Measurements from ENCODE around the gene RGS9BP.
"Not testable (repeated sequence)": the region's sequence is repeated elsewhere in the genome, so short reads cannot be mapped to it uniquely, and the experiment has no call there.

Gene RGS9BP

DNA sequence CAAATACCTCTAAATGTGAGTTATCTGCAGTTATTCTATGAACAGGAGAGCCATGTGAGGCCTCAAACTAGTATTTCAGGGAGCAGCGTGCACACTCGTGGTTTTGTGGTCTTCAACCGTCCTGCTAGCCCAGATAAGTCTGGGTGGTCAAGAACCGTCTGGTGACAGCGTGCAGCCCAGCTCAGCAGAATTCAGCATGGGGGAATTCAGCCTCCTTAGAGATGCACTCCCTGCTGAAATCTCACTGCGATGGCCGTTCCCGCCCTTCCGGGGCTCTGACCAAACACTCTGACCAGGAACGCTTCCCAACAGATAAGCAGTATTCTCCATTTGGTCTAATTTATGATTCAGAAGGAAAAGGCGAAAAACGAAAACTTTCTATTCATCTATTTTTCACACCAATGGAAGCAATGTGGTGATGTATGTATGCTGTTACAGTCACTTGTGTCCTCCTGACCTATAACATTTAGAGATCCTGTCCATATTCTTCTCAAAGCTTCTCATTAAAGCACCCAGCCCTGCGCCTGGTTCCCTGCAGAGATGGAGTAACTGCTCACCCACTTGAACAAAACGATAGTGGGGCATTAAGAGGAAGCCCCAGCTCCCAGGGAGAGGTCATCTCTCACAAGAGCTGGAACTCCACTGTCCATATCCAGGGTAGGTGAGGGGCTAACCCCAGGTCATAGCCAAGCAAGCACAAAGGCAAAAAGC, 3.6 kb upstream of the RGS9BP start:
- DNase-seq: no peak

- DNase-seq: no peak
Measured at GRCh38 chr19:32672841-32673240, 2.8 kb upstream of the RGS9BP start.

DNA sequence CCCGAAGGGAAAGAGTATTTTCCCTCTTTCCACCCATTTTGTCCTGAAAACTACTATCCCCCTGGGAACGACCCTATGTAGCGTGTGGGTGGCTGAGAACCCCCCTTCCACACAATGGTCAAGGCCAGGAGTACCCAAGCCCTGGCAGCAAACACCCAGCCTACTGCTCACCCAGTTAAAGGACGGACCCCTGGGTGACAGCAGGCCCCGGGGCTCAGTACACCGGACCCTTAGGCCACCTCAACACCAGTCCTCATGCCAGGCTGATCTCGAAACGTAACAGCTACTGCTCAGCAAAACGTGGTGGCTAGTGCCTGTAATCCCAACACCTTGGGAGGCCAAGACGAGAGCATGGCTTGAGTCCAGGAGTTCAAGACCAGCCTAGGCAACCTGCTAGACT, 2.1 kb upstream of the RGS9BP start:
- no peak for DNase-seq

DNA sequence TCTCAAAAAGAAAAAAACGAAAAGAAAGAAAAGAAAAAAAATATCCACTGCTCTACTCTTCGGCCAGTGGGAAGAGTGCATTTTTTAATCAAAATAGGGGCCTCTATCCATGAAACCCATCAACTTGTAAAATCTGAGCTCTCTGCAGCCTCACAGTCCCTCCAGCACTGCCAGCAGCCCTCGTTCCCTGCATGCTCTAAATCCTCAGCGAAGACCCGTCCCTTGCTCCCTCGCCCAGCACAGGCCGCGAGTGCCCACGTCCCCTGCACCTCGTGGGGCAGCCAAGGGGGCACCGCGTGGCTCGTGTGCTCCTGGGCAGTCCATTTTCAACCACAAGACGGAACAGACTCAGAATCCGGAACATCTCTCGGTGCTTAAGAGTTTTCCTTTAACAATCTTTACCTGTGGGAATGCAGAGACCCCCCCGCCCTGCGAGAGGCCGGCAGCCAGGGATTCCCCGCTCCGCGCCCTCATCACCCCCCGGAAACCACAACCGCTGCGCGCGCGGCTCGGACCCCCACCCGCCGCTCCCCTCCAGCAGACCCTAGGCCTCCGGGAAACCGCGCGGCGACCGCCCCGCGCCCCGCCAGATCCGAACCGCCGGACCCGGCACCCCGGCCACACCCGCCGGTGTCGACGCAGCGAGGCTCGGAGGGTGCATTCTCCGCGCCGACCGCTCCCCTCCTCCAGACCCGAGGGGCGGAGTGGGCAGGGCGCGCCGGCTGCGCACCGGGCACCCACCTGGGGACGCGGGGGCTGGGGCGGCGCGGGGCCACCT, 1.3 kb upstream of the RGS9BP start:
- no peak for DNase-seq

- DNase-seq: peak; percentile 73 to 98 (median 96)
Measured at GRCh38 chr19:32674931-32675719, 523 bp upstream of the RGS9BP start, which contains the start of gene ANKRD27. Gene ANKRD27 (minus strand): TSS chr19:32675180. CDS start chr19:32659015, 16,165 bp downstream.

- no peak for DNase-seq
Measured at GRCh38 chr19:32676186-32676894, 692 bp downstream of the RGS9BP start.

- no peak for DNase-seq
Measured at GRCh38 chr19:32676895-32677359, 1.3 kb downstream of the RGS9BP start.

DNA sequence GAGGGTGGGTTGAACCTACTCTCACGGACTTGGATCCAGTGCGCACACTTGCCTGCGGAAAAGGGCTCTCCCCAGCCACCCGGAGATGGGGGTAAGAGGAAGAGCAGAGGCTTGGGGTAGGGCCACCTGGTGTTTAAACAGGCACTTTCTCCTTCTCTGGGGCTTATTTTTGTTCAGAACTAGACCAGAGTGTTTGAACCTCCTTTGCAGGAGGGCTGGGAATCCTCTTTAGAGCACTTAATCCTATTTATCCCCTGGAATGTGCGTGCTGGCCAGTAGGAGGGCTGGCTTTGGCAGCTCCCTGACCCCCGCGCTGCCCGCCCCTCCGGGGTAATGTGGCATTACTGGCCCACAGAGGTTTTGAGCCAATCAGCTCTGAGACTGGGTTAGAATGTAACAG, 2.0 kb downstream of the RGS9BP start:
- no peak for DNase-seq

GRCh38 chr19:32680986-32681385, 5.3 kb downstream of the RGS9BP start:
- DNase-seq: no peak

DNA sequence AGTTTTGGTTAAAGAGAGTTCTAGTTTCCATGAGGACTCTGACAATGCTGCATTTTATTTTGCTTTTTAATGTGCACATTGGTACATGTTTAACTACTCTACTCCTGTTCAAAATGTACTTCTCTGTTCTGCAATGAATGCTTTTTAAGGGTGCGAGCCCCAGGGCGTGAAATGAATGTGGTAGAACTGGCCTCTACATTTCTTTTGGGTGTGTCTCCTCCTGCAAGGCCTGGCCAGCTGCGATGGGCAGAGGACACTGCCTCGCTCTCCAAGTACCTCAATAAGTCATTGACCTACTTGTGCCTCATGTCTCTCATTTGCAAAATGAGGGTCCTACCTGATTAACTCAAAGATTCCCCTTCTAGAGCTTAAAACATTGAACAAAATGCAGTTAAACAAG, 6.7 kb downstream of the RGS9BP start:
- no peak for DNase-seq

DNA sequence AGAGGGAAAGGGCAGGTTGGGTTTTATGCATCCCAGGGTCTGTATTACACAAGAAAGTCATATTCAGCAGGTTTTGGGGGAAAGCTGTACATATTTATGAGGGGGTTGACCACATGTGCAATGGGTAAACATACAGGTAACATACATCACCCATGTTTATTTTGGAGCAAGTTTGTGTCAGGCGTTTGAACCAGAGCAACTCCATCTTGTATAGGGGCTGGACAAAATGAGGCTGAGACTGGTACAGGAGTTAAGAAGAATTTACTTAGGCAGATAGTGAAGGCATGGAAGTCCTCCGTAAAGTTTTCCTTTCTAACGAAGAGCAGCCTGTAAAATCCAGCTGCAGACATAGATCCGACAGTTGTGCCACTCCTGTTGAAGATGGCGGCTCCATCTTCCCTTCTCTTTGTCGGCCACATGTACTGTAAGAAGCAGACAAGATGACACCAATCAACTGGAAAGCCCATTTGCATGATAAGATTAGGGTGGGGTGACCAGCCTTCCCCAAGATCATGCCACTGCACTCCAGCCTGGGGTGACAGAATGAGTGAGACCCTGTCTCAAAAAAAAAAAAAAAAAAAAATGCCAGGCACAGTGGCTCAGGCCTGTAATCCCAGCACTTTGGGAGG, 11.3 kb downstream of the RGS9BP start:
- DNase-seq: no peak

DNA sequence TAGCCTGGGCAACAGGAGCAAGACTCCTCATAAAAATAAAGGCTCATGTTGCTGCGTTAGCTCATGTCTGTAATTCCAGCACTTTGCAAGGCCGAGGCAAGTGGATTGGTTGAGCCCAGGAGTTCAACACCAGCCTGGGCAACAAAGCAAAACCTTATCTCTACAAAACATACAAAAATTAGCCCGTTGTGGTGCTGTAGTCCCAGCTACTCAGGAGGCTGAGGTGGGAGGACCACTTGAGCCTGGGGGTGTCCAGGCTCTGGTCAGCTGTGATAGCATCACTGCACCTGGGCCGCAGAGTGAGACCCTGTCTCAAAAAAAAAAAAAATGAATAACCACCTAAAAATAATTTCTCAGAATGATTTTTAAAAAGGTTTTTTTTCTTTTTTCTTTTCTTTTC, 12.0 kb downstream of the RGS9BP start:
- no peak for DNase-seq

- no peak for DNase-seq
Measured at GRCh38 chr19:32688311-32688710, 12.7 kb downstream of the RGS9BP start.

DNA sequence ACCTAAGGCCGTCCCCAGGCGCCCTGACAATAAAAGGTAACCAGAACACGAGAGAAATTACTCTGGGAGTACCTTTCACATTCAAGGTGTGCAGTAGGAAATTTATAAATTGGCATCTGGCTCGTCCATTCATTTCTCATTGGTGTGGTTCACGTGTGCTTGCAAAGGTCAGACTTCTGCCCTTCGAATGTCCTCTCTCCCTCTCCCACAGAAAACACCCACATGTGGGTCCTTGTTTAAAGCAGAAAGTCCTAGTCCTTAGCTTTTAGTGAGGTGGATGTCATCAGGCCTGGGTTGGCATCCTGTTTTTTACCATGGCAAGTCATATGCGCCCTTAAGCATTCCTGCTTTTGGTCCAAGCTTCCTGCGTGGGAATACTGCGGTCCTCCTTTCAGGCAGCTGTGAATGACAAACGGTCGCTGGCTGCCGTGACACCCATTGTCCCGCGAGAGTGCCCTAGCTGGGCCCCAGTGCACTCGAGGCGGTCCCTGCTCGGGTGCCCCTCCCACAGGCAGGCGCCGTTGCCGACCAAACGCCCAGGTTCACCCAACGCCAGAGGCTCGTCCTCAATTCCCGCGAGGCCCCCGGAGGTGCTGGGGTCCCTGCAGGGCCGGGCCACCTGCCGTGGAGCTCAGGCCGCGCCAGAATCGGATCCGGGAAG, 15.8 kb downstream of the RGS9BP start, which contains the start of gene NUDT19:
Gene NUDT19, plus strand, starts transcription at position 531 of the 661 bp plus-strand sequence. CDS start 140 bp downstream, outside the sequence.
- peak; percentile 24 to 88 (median 74) for DNase-seq

DNA sequence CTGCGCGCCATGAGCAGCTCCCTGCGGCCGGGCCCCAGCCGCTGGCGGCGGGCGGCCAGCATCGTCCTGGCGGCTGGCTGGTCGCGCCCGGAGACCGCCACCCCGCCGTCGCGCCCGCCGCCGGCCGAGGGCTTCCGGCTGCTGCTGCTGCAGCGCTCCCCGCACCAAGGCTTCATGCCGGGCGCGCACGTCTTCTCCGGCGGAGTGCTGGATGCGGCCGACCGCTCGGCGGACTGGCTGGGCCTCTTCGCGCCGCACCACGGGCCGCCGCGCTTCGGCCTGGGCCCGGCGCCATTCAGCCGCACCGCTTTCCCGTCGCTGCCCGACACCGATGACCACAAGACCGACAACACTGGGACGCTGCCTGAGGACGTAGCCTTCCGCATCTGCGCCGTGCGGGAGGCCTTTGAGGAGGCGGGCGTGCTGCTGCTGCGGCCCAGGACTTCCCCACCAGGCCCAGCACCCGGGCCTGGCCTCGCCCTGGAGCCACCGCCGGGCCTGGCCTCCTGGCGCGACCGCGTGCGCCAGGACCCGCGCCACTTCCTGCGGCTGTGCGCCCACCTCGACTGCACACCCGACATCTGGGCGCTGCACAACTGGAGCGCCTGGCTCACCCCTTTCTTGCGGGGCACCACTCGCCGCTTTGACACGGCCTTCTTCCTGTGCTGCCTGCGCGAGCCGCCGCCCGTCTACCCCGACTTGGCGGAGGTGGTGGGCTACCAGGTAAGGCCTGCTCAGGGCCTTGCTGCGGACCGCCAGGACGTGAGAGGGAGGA, 16.5 kb downstream of the RGS9BP start:
- peak in 50 of 58 donors; percentile 7 to 73 (median 48) for DNase-seq

DNA sequence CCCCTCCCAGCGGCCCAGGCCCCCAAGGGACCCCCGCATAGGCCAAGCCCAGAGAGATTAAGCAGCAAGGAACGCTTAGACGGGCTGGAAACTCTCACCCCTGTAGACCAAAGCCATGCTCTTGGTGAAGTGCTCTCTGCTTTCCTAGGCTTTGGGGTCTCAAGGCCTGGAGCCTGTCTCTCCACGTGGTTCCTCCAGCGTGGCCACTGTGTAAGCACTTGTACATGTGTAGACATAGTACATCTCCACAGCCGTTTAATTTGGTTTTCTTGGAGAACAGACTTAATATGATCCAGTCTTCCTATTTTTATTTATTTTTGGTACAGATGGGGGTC, 17.0 kb downstream of the RGS9BP start:
- no peak for DNase-seq

DNA sequence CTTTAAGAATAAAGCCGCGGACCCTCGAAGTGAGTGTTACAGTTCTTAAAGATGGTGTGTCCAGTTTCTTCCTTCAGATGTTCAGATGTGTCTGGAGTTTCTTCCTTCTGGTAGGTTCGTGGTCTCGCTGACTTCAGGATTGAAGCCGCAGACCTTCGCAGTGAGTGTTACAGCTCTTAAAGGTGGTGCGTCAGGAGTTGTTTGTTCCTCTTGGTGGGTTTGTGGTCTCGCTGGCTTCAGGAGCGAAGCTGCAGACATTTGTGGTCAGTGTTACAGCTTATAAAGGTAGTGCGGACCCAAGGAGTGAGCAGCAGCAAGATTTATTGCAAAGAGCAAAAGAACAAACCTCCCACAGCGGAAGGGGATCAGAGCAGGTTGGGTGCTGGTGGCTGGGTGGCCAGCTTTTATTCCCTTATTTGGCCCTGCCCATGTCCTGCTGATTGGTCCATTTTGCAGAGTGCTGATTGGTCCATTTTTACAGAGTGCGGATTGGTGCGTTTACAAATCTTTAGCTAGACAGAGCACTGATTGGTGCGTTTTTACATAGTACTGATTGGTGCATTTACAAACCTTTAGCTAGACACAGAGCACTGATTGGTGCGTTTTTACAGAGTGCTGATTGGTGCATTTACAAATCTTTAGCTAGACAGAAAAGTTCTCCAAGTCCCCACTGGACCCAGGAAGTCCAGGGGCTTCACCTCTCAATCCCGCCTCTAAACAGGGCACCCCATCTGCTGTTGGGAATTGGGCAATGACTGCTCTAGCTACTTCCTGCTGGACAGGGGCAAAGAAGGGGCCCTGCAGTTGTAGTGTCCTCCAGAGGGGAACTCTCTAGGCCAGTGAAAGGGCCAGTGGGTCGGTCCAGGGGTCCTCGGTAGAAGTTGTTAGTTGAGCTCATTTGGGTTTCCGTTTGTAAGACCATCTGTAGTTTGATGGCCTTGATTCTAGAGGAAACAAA, 17.8 kb downstream of the RGS9BP start:
- DNase-seq: not testable (repeated sequence)

DNA sequence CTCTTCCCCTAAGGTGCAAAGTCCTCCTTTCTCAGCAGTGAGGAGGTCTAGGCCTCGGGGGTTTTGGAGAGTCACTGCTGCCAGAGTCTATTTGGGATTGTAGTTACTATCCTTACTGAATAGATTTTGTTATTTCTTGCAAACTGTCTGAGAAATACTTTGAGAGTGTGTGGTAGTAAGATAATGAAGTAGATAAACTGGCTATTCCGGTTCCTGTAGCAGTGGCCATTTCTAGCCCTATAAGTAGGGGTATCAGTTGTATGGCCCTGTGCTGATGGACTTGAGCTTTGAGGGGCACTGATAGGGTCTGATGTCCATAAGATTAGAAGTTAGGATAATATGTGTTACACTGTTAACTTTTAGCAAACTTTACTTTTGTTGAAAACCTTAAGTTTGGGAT, 18.7 kb downstream of the RGS9BP start:
- DNase-seq: not testable (repeated sequence)

Measured in anterior cingulate cortex (tissue), 58 donors.